Measurements from ENCODE around the gene MIGA2.
A peak's percentile ranks its signal among the peaks of the same experiment; 100 is the strongest.

The MIGA2 gene

GRCh38 chr9:129081388-129081904 lies 45.0 kb downstream of the MIGA2 start:
- Mint-ChIP-seq H3K36me3 (ENCODE audit: low read depth) (peaks cover 34% of the 10 kb centered on the region), H3K9me3 (no peaks in the 10 kb centered on the region), H3K4me3 (peak overlapping the region; percentile 88), H3K4me1 (ENCODE audit: low read depth) (peaks cover 35% of the 10 kb centered on the region), H3K27me3 (no peaks in the 10 kb centered on the region), H3K27ac (peak overlapping the region; percentile 93)
- DNase-seq, result no peak

GRCh38 chr9:129084087-129084486 lies 47.7 kb downstream of the MIGA2 start:
- Mint-ChIP-seq H3K27me3 (no peaks in the 10 kb centered on the region), H3K4me1 (ENCODE audit: low read depth) (peaks cover 32% of the 10 kb centered on the region), H3K4me3 (no peak overlapping the region), H3K36me3 (ENCODE audit: low read depth) (peaks cover 51% of the 10 kb centered on the region), H3K27ac (no peak overlapping the region), H3K9me3 (no peaks in the 10 kb centered on the region)
- no peak for DNase-seq

GRCh38 chr9:129089246-129089645 lies 52.8 kb downstream of the MIGA2 start:
- Mint-ChIP-seq H3K4me3 (no peak overlapping the region), H3K9me3 (no peaks in the 10 kb centered on the region), H3K4me1 (ENCODE audit: low read depth) (no peaks in the 10 kb centered on the region), H3K27me3 (no peaks in the 10 kb centered on the region), H3K36me3 (ENCODE audit: low read depth) (peaks cover 60% of the 10 kb centered on the region), H3K27ac (no peak overlapping the region)
- no peak for DNase-seq

- Mint-ChIP-seq H3K4me3 (no peak overlapping the region), H3K4me1 (ENCODE audit: low read depth) (no peaks in the 10 kb centered on the region), H3K27me3 (no peaks in the 10 kb centered on the region), H3K27ac (no peak overlapping the region), H3K9me3 (no peaks in the 10 kb centered on the region), H3K36me3 (ENCODE audit: low read depth) (peaks cover 29% of the 10 kb centered on the region)
- no peak for DNase-seq
Observed at GRCh38 chr9:129093602-129094386, 57.4 kb downstream of the MIGA2 start.

GRCh38 chr9:129094387-129095169 lies 58.2 kb downstream of the MIGA2 start:
- H3K27ac Mint-ChIP-seq, result no peak overlapping the region

DNA sequence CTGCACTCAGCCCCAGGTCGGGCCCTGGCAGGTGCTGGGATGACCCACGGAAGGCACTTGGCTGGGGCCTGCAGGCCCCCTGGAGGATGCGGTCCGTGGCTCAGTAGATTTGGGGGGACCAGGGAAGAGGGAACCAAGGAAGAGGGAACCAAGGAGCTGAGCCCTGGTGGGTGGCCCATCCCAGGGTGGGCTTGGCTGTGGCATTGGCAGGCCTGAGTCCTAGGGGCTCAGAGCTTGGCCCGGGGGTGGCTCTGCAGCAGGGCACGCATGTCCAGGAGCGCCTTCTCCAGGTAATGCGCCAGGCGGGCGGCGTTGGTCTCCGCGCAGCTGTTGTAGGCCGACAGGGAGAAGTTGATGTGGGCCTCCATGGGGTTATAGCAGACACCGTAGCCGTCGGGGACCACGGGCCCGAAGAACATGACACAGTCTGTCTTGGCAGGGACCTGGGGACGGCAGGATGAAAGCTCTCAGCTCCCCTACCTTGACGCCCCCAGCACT lies 58.8 kb downstream of the MIGA2 start:
- H3K27me3 Mint-ChIP-seq, result no peaks in the 10 kb centered on the region
- H3K9me3 Mint-ChIP-seq, result no peaks in the 10 kb centered on the region
- H3K36me3 Mint-ChIP-seq (ENCODE audit: low read depth), result peaks cover 15% of the 10 kb centered on the region
- H3K4me1 Mint-ChIP-seq (ENCODE audit: low read depth), result no peaks in the 10 kb centered on the region
- H3K27ac Mint-ChIP-seq, result no peak overlapping the region
- DNase-seq, result no peak
- H3K4me3 Mint-ChIP-seq, result no peak overlapping the region

More at GRCh38 chr9:129094387-129095169, 58.2 kb downstream of the MIGA2 start:
- H3K4me3 Mint-ChIP-seq, result no peak overlapping the region
- H3K27me3 Mint-ChIP-seq, result no peaks in the 10 kb centered on the region
- H3K9me3 Mint-ChIP-seq, result no peaks in the 10 kb centered on the region
- H3K4me1 Mint-ChIP-seq (ENCODE audit: low read depth), result no peaks in the 10 kb centered on the region
- DNase-seq, result no peak
- H3K36me3 Mint-ChIP-seq (ENCODE audit: low read depth), result peaks cover 22% of the 10 kb centered on the region

DNA sequence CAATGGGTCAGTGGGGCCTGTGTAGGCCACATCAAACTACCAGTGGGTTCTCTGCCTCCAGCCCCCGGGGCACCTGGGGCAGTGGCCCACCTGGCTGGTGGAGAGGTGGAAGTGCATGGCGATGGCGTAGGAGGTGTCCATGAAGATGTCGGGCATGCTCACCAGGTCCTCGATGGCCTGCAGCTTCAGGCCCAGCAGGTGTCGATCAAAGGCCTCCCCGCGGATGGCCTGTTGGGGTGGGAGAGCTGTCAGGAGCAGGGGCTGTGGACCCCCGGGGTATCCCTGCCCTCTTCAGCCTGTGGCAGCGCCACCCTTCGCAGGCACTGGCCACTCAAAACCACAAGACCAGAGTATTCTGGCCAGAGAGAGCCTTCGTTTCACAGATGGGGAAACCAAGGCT lies 59.5 kb downstream of the MIGA2 start:
- Mint-ChIP-seq H3K27me3 (no peaks in the 10 kb centered on the region), H3K4me3 (no peak overlapping the region), H3K27ac (no peak overlapping the region), H3K4me1 (ENCODE audit: low read depth) (no peaks in the 10 kb centered on the region), H3K9me3 (no peaks in the 10 kb centered on the region), H3K36me3 (ENCODE audit: low read depth) (peaks cover 9% of the 10 kb centered on the region)
- no peak for DNase-seq

DNA sequence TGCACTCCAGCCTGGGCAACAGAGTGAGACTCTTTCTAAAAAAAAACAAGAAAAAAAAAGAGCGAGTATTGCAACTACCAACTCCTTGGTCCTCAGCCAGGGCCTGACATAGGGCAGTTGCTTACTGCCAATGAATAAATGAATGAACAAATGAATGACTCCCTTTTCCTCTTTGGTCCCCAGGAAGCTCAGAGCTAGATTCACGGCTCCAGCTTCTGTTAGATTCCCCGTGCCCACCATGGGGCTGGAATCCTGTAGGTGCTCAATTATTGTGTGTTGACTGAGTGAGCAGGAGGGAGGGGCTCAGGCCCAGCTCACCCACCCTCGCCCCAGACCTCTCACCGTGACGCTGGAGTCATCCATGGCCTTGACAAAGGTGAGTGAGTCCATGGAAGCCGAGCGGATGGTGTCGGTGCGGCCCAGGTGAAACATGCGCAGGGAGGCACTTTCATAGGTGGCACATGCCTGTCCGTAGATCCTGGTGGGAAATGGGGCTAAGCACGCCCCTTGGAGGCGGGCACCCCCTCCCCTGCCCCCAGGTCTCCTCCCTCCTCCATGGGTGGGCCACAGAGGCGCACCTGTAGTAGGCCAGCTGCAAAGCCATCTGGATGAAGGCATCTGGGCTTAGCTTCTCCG lies 61.4 kb downstream of the MIGA2 start:
- Mint-ChIP-seq H3K4me1 (ENCODE audit: low read depth) (no peaks in the 10 kb centered on the region), H3K27ac (no peak overlapping the region), H3K36me3 (ENCODE audit: low read depth) (peaks cover 5% of the 10 kb centered on the region), H3K4me3 (no peak overlapping the region), H3K9me3 (no peaks in the 10 kb centered on the region), H3K27me3 (no peaks in the 10 kb centered on the region)
- DNase-seq, result no peak

- Mint-ChIP-seq H3K4me1 (ENCODE audit: low read depth) (no peaks in the 10 kb centered on the region), H3K36me3 (ENCODE audit: low read depth) (peaks cover 5% of the 10 kb centered on the region), H3K9me3 (no peaks in the 10 kb centered on the region), H3K27ac (no peak overlapping the region), H3K4me3 (no peak overlapping the region), H3K27me3 (no peaks in the 10 kb centered on the region)
- no peak for DNase-seq
Observed at GRCh38 chr9:129098328-129098727, 61.9 kb downstream of the MIGA2 start.

DNA sequence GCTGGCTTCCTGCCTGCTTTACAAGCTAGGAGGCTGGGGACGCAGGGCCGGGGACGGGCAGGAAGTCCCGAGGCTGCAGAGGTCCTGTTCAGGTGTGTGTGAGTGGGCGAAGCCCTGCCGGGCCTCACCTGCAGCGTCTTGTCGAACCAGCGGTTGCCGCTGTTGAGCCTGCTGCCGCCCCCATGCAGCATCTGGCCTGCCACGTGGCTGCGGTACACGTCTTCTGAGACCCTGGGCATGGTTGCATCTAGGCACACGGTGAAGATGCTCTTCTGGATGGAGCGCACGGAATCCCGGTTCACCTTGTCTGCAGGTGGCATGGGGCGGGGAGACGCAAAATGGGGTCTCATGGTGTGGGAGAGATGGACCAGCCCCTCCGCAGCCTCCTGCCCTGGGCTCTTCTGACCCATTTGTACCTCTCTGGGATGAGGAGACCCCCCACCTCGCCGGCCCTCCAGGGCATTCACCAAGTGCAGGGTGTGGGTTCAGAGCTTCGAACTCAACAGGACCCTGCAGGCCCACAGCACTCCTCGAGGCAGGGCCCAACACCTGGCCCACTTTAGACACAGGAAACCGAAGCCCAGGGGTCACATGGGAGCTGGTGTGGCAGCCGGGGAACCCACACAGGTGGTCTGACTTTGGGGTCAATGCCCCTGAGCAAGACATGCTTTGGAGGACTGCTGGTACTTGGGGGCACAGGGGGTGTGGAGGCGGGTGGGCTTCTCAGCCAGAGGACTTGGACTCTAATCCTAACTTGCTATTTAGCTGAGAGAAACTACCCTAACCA lies 64.2 kb downstream of the MIGA2 start:
- Mint-ChIP-seq H3K4me1 (ENCODE audit: low read depth) (no peaks in the 10 kb centered on the region), H3K4me3 (no peak overlapping the region), H3K9me3 (no peaks in the 10 kb centered on the region), H3K36me3 (ENCODE audit: low read depth) (peaks cover 5% of the 10 kb centered on the region), H3K27me3 (no peaks in the 10 kb centered on the region), H3K27ac (no peak overlapping the region)
- no peak for DNase-seq

DNA sequence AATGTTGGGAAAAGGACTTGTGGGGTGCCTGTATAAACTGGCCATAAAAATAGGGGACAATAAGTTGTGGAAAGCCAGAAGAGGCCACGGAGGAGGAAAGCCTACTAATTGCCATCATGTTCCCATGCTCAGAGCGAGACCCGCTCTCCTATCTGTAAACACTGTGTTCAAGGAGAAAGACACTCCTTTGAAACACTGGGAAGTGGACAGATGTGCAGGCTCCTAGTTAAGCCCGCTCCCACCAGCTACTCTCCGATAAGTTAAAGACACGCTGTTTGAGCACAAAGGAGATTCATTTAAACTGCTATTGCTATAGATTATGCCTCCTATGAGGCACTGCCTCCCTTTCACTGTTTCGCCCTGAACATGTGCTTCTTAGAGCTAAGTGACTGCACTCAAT lies 64.9 kb downstream of the MIGA2 start:
- H3K4me3 Mint-ChIP-seq, result no peak overlapping the region
- no peaks in the 10 kb centered on the region for H3K4me1 Mint-ChIP-seq (ENCODE audit: low read depth)
- no peaks in the 10 kb centered on the region for H3K27me3 Mint-ChIP-seq
- no peak overlapping the region for H3K27ac Mint-ChIP-seq
- DNase-seq, result no peak
- no peaks in the 10 kb centered on the region for H3K9me3 Mint-ChIP-seq
- peaks cover 3% of the 10 kb centered on the region for H3K36me3 Mint-ChIP-seq (ENCODE audit: low read depth)

DNA sequence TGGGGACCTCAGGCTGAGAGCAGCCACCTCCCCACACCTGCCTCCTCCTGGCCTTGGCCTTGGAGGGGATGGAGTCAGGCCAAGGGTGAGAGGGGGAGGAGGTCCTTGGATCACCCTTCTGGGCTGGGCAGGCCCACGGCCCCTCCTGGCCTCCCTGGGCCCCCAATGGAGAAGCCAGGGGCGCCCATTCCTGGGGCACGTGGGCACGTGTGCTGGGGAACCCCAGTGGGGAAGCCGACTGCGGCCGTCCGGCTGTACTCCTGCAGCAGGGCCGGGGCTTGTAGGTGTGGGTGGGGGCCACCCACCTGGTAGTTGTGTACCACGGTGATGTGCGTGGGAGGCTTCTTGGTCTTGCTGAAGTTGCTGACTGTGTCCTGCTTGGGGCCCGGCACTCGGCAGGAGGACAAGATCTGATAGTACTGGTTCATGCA lies 65.7 kb downstream of the MIGA2 start:
- Mint-ChIP-seq H3K4me1 (ENCODE audit: low read depth) (no peaks in the 10 kb centered on the region), H3K27ac (no peak overlapping the region), H3K36me3 (ENCODE audit: low read depth) (peaks cover 3% of the 10 kb centered on the region), H3K4me3 (no peak overlapping the region), H3K27me3 (no peaks in the 10 kb centered on the region), H3K9me3 (no peaks in the 10 kb centered on the region)
- no peak for DNase-seq

- Mint-ChIP-seq H3K9me3 (no peaks in the 10 kb centered on the region), H3K27me3 (no peaks in the 10 kb centered on the region), H3K4me3 (no peak overlapping the region), H3K36me3 (ENCODE audit: low read depth) (no peaks in the 10 kb centered on the region), H3K4me1 (ENCODE audit: low read depth) (no peaks in the 10 kb centered on the region), H3K27ac (no peak overlapping the region)
- peak; percentile 39 for DNase-seq
Observed at GRCh38 chr9:129102791-129103594, 66.6 kb downstream of the MIGA2 start.

Measured in activated T-cell treated with anti-CD3 and anti-CD28 coated beads, Interleukin-2, amount 50 U/mL, for 24 hours (primary cell).